Thoracic aorta (tissue), 2 donors: ENCODE measurements around the gene RAD54L. TPM values are rescaled to one million over a fixed set of nuclear protein-coding genes. Genes with fewer than 3 reads are reported as not detected.

Experiments used
- ATAC-seq: fragments of 150-250 bp; one replicate; pipeline ENCODE4 v1.8.0; 2017; ENCODE audit warnings: low read depth; ENCODE audit not compliant: insufficient number of reproducible peaks, low FRiP score
- DNase-seq: peaks from one replicate; pipeline ENCODE4 v3.0.0-alpha.2; 2020; ENCODE audit warnings: low spot score
- H3K27ac ChIP-seq, 2 donors: fragments of 200-600 bp; sonication (generic); 1 replicate in 1 of 2; 2 replicates in 1 of 2; pipeline ENCODE4 v1.5.1; 2016; ENCODE audit warnings: mild to moderate bottlenecking in 2 of 2, moderate library complexity in 2 of 2
- H3K27me3 ChIP-seq: fragments of 200-600 bp; sonication (generic); replicated peaks from 2 replicates; pipeline ENCODE4 v1.6.0; 2016; ENCODE audit warnings: mild to moderate bottlenecking; ENCODE audit not compliant: insufficient read depth
- H3K36me3 ChIP-seq: fragments of 200-600 bp; sonication (generic); one replicate; pipeline ENCODE4 v1.5.1; 2016
- H3K4me1 ChIP-seq, 2 donors: fragments of 200-600 bp; sonication (generic); 1 replicate in 1 of 2; 2 replicates in 1 of 2; pipeline versions ENCODE4 v1.5.1 to v1.6.0; 2016; ENCODE audit warnings: low read depth in 2 of 2, mild to moderate bottlenecking in 1 of 2; ENCODE audit not compliant: control insufficient read depth in 1 of 2
- H3K4me3 ChIP-seq: fragments of 200-600 bp; sonication (generic); 2 replicates; pipeline ENCODE4 v1.5.1; 2016; ENCODE audit warnings: mild to moderate bottlenecking
- H3K9me3 ChIP-seq: fragments of 200-600 bp; sonication (generic); 2 replicates; pipeline ENCODE4 v1.5.1; 2016
- CTCF ChIP-seq: fragments of 200-600 bp; sonication (generic); IDR thresholded peaks from one replicate; pipeline ENCODE4 v1.5.1; 2019; ENCODE audit warnings: antibody characterized with exemption
- total RNA-seq, 2 donors: library from RNA; depleted of rRNA; stranded (reverse); fragments of >200 nt; gene quantifications; one replicate each; pipeline versions ENCODE4 v1.1.0 to v1.2.3, GENCODE V29; 2016

The RAD54L gene
- total RNA-seq, 2 donors from 2014 or later, result 0.68 to 4.1 TPM

- H3K36me3 ChIP-seq, result peaks cover 55% of the 10 kb centered on the region
- no peak overlapping the region for H3K27ac ChIP-seq
- ATAC-seq, result no peak
- no peaks in the 10 kb centered on the region for H3K4me1 ChIP-seq
- no peaks in the 10 kb centered on the region for H3K27me3 ChIP-seq
- TF ChIP-seq CTCF, result no peak
- H3K4me3 ChIP-seq, result no peak overlapping the region
- no peak for DNase-seq
- H3K9me3 ChIP-seq, result no peaks in the 10 kb centered on the region
These were observed 41.0 kb downstream of the RAD54L start for GRCh38 chr1:46288485-46289133.

GRCh38 chr1:46289134-46289494 lies 41.6 kb downstream of the RAD54L start:
- Histone ChIP-seq H3K36me3 (peaks cover 56% of the 10 kb centered on the region), H3K9me3 (no peaks in the 10 kb centered on the region), H3K4me1 (no peaks in the 10 kb centered on the region), H3K4me3 (no peak overlapping the region), H3K27ac (no peak overlapping the region), H3K27me3 (no peaks in the 10 kb centered on the region)
- DNase-seq, result no peak
- ATAC-seq, result no peak
- TF ChIP-seq CTCF, result no peak

- Histone ChIP-seq H3K9me3 (no peaks in the 10 kb centered on the region), H3K27ac (no peak overlapping the region), H3K4me1 (no peaks in the 10 kb centered on the region), H3K27me3 (no peaks in the 10 kb centered on the region), H3K36me3 (peaks cover 57% of the 10 kb centered on the region), H3K4me3 (no peak overlapping the region)
- ATAC-seq (no peak), DNase-seq (no peak)
- no peak for TF ChIP-seq CTCF
These were observed 42.4 kb downstream of the RAD54L start for GRCh38 chr1:46289976-46290375.

GRCh38 chr1:46295306-46295705 lies 47.7 kb downstream of the RAD54L start:
- DNase-seq (no peak), ATAC-seq (no peak)
- H3K4me1 ChIP-seq, result peaks cover 7 to 21% of the 10 kb centered on the region in 2 donors
- H3K27me3 ChIP-seq, result no peaks in the 10 kb centered on the region
- H3K36me3 ChIP-seq, result peaks cover 56% of the 10 kb centered on the region
- no peak for TF ChIP-seq CTCF
- no peak overlapping the region for H3K4me3 ChIP-seq
- H3K27ac ChIP-seq, result no peak overlapping the region
- no peaks in the 10 kb centered on the region for H3K9me3 ChIP-seq

GRCh38 chr1:46298387-46298786 lies 50.8 kb downstream of the RAD54L start:
- Histone ChIP-seq H3K9me3 (no peaks in the 10 kb centered on the region), H3K4me1 (peaks cover 20 to 35% of the 10 kb centered on the region in 2 donors), H3K27me3 (no peaks in the 10 kb centered on the region), H3K36me3 (peaks cover 41% of the 10 kb centered on the region), H3K27ac (no peak overlapping the region), H3K4me3 (no peak overlapping the region)
- ATAC-seq (no peak), DNase-seq (no peak)
- no peak for TF ChIP-seq CTCF
